Peyer's patch (tissue), 4 donors: ENCODE measurements around the gene SSNA1. TPM values are rescaled to one million over a fixed set of nuclear protein-coding genes. Genes with fewer than 3 reads are reported as not detected.

Experiments
- DNase-seq, 3 donors: peaks; one replicate each; pipeline ENCODE4 v3.0.0-alpha.2; 2017 to 2019
- H3K27ac ChIP-seq, 4 donors: fragments of 200-600 bp; sonication (generic); one replicate each; pipeline ENCODE4 v1.5.1; 2016 to 2019
- H3K27me3 ChIP-seq, 2 donors: fragments of 200-600 bp; sonication (generic); one replicate each; pipeline ENCODE4 v1.5.1; 2019
- H3K36me3 ChIP-seq, 3 donors: fragments of 200-600 bp; sonication (generic); one replicate each; pipeline ENCODE4 v1.5.1; 2016 to 2019
- H3K4me1 ChIP-seq, 4 donors: fragments of 200-600 bp; sonication (generic); one replicate each; pipeline ENCODE4 v1.5.1; 2016 to 2019
- H3K4me3 ChIP-seq, 4 donors: fragments of 200-600 bp; sonication (generic); 1 replicate in 3 of 4; 2 replicates in 1 of 4; pipeline ENCODE4 v1.5.1; 2016 to 2019; ENCODE audit warnings: mild to moderate bottlenecking in 1 of 4
- H3K9me3 ChIP-seq, 4 donors: fragments of 200-600 bp; sonication (generic); one replicate each; pipeline ENCODE4 v1.5.1; 2016 to 2019; ENCODE audit warnings: mild to moderate bottlenecking in 1 of 4
- POLR2A ChIP-seq, 2 donors: fragments of 450-650 bp; IDR thresholded peaks; one replicate each; pipeline ENCODE4 v1.5.1; 2017; ENCODE audit warnings: antibody characterized with exemption in 2 of 2, mild to moderate bottlenecking in 2 of 2, moderate library complexity in 2 of 2
- total RNA-seq, 4 donors: library from RNA; depleted of rRNA; stranded (reverse); fragments of >200 nt; gene quantifications; one replicate each; pipeline ENCODE4 v1.1.0, GENCODE V29; 2016
- TF ChIP-seq, protein P1 (sequence below), 6 experiments: fragments of 450-650 bp in 4 of 6; fragments of 200-600 bp in 2 of 6; sonication (generic) in 1 of 6; IDR thresholded peaks; one replicate each; pipeline ENCODE4 v1.5.1; 2017 to 2019; ENCODE audit warnings: antibody characterized with exemption in 6 of 6, mild to moderate bottlenecking in 3 of 6, moderate library complexity in 1 of 6

Gene SSNA1
- total RNA-seq, 4 donors from 2014 or later = 58.6 to 82.0 (median 71.6) TPM

DNA sequence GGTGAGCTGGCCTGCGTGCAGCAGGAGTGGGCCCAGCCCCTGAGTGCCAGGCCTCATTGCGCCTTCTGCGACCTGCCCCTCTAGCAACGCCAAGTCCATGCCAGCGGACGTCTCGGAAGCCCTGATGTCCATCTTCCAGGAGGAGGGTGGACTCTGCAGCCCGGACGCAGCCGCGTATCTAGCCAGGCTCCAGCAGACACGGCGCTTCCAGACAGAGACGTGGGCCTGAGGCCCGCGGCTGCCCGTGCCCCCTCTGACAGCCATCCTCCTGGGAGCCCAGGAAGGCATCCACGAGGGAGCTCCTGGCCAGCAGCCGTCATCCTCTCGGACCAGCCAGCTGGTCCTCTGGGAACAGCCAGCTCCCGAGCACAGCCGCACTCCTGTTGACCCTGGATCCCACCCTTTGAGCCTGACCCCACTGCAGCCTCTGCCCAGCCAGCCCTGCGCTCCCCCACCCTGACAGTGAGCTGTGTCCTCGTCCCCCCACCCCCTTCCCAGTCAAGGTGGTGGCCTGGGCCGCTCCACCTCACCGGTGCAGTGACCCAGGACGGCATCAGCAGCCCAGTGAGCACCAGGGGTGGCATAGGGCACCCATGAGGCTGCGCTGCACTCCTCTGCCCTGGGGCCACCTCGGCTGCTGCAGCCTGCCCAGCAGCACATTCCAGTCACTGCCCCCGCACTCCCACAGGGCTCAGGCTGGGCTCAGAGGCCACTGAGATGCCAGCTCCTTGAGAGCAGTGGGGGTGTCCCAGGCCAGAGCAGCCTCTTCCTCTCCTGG, 27.9 kb downstream of the SSNA1 start:
- peaks cover 0 to 30% (median 2%) of the 10 kb centered on the region in 4 donors for H3K4me1 ChIP-seq
- peak overlapping the region in 1 of 4 donors; percentile 95 for H3K27ac ChIP-seq
- TF ChIP-seq POLR2A (IDR thresholded peaks at IDR 0.05) = no peak
- TF ChIP-seq, protein P1, sequence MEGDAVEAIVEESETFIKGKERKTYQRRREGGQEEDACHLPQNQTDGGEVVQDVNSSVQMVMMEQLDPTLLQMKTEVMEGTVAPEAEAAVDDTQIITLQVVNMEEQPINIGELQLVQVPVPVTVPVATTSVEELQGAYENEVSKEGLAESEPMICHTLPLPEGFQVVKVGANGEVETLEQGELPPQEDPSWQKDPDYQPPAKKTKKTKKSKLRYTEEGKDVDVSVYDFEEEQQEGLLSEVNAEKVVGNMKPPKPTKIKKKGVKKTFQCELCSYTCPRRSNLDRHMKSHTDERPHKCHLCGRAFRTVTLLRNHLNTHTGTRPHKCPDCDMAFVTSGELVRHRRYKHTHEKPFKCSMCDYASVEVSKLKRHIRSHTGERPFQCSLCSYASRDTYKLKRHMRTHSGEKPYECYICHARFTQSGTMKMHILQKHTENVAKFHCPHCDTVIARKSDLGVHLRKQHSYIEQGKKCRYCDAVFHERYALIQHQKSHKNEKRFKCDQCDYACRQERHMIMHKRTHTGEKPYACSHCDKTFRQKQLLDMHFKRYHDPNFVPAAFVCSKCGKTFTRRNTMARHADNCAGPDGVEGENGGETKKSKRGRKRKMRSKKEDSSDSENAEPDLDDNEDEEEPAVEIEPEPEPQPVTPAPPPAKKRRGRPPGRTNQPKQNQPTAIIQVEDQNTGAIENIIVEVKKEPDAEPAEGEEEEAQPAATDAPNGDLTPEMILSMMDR (IDR thresholded peaks at IDR 0.05) = no peak
- H3K9me3 ChIP-seq = no peaks in the 10 kb centered on the region
- no peaks in the 10 kb centered on the region for H3K27me3 ChIP-seq
- DNase-seq = no peak
- H3K36me3 ChIP-seq = peaks cover 0 to 15% (median 0%) of the 10 kb centered on the region in 3 donors
- peak overlapping the region in 1 of 4 donors; percentile 54 for H3K4me3 ChIP-seq

DNA sequence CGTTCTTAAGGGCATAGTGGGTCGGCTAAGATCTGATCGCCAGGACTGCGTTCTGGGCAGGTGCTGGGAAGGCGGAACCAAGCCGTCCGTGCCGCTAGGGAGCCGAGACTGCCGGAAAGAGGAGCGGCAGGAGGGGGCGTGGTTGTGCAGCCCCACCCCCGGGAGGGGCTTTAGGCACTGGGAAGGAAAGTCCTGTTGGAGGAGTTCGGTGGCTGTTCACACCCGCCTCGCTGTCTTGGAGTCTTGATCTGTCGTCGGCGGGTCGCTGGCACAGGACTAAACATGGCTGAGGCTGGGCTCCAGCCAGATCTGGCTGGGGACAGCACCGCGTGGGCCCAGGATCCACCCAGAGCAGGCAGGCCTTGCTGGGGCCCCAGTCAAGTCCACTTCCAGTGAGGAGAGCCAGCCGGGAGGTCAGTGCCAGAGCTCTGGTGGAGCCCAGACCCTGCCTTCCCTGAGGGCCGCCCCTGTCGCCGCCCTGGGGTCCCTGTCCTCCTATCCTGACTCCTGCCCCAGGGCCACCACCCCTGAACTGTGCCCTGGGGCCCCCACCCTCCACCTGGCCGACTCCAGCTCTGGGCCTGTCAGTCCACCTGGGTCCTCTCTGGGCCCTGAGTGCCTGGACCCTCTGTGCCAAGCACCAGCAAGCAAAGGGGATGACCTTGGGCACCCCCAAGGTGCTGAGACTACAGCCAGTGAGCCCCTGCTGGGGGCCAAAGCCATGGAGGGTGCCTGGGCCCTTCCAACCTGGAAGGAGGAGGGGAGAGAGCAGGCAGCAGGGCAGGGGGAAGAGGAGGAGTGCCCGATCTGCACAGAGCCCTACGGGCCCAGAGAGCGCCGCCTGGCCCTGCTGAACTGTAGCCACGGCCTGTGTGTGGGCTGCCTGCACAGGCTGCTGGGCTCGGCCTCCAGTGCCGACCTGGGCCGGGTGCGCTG, 29.1 kb downstream of the SSNA1 start:
- H3K27ac ChIP-seq = peak overlapping the region in 3 of 4 donors; percentile 74 to 95 (median 83)
- DNase-seq = peak in 2 of 3 donors; percentile 92 to 94
- peaks cover 3 to 38% (median 7%) of the 10 kb centered on the region in 4 donors for H3K4me1 ChIP-seq
- TF ChIP-seq POLR2A (IDR thresholded peaks at IDR 0.05) = peak; percentile 87 to 94
- TF ChIP-seq, protein P1 (IDR thresholded peaks at IDR 0.05) = peak in 3 of 6 experiments; percentile 38 to 39 (median 39)
- peaks cover 0 to 15% (median 0%) of the 10 kb centered on the region in 3 donors for H3K36me3 ChIP-seq
- no peaks in the 10 kb centered on the region for H3K27me3 ChIP-seq
- H3K4me3 ChIP-seq = peak overlapping the region in 3 of 4 donors; percentile 14 to 62 (median 54)
- no peaks in the 10 kb centered on the region for H3K9me3 ChIP-seq

DNA sequence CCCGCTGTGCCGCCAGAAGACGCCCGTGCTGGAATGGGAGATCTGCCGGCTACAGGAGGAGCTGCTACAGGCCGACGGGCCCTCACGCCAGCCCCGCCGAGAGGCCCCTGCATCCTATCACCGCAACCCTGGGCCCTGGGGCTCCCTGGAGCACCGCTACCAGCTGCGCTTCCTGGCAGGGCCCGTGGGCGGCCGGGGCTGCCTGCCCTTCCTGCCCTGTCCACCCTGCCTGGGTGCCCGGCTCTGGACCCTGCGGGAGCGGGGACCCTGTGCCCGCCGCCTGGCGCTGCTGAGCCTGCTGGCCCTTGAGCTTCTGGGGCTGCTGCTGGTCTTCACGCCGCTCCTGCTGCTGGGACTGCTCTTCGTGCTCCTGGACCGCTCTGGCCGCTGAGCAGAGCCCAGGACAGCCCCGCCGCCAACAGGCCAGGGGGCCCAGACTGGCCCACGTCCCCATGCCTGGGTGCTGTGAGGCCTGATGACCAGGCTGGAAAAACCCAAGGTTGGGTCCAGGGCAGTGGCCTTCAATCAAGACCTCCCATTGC, 29.8 kb downstream of the SSNA1 start:
- H3K4me1 ChIP-seq = peaks cover 3 to 44% (median 12%) of the 10 kb centered on the region in 4 donors
- no peak for TF ChIP-seq POLR2A (IDR thresholded peaks at IDR 0.05)
- TF ChIP-seq, protein P1 (IDR thresholded peaks at IDR 0.05) = no peak
- H3K27me3 ChIP-seq = no peaks in the 10 kb centered on the region
- peak overlapping the region in 3 of 4 donors; percentile 74 to 95 (median 83) for H3K27ac ChIP-seq
- H3K9me3 ChIP-seq = no peaks in the 10 kb centered on the region
- no peak for DNase-seq
- peak overlapping the region in 3 of 4 donors; percentile 14 to 62 (median 54) for H3K4me3 ChIP-seq
- H3K36me3 ChIP-seq = peaks cover 0 to 15% (median 0%) of the 10 kb centered on the region in 3 donors

DNA sequence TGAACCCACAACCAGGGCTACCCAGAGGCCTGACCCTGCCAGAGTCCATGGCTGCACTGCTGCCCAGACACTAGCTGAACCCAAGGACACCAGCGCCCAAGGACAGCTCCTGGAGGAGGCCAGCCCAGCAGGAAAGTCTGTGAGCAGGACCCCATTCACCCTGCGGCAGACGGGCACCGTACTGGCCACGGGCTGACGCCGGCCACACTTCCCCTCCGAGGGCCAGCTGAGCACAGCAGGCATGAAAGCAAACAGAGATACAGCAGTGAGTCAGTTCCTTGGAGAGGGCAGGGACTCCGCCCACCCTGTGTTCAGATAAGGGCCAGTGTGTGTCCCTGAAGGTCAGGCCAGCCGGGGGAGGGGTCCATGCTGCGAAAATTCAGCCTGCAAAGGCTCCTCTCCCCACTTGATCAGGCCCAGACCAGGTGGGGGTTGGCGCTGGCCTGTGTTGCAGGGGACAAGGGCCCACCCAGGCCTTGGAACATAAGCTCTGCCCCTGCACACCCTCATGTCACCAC, 30.3 kb downstream of the SSNA1 start:
- TF ChIP-seq, protein P1 (IDR thresholded peaks at IDR 0.05) = no peak
- TF ChIP-seq POLR2A (IDR thresholded peaks at IDR 0.05) = peak; percentile 46 to 59
- H3K4me3 ChIP-seq = peak overlapping the region in 2 of 4 donors; percentile 54 to 62
- no peaks in the 10 kb centered on the region for H3K9me3 ChIP-seq
- peak overlapping the region in 3 of 4 donors; percentile 74 to 95 (median 83) for H3K27ac ChIP-seq
- DNase-seq = peak in 2 of 3 donors; percentile 77 to 78
- peaks cover 0 to 15% (median 0%) of the 10 kb centered on the region in 3 donors for H3K36me3 ChIP-seq
- H3K27me3 ChIP-seq = no peaks in the 10 kb centered on the region
- H3K4me1 ChIP-seq = peaks cover 3 to 44% (median 13%) of the 10 kb centered on the region in 4 donors
